Erythroblast (primary cell): Measurements from ENCODE around the gene C2CD3.

Experiments
- GATA1 ChIP-seq: IDR thresholded peaks from 2 replicates; pipeline ENCODE4 v1.6.1; 2011; ENCODE audit warnings: low read depth, mild to moderate bottlenecking, control low read depth, low read length, moderate library complexity
- POLR2A ChIP-seq: IDR thresholded peaks from 2 replicates; pipeline ENCODE4 v1.6.1; 2011; ENCODE audit warnings: mild to moderate bottlenecking, low read length

DNA sequence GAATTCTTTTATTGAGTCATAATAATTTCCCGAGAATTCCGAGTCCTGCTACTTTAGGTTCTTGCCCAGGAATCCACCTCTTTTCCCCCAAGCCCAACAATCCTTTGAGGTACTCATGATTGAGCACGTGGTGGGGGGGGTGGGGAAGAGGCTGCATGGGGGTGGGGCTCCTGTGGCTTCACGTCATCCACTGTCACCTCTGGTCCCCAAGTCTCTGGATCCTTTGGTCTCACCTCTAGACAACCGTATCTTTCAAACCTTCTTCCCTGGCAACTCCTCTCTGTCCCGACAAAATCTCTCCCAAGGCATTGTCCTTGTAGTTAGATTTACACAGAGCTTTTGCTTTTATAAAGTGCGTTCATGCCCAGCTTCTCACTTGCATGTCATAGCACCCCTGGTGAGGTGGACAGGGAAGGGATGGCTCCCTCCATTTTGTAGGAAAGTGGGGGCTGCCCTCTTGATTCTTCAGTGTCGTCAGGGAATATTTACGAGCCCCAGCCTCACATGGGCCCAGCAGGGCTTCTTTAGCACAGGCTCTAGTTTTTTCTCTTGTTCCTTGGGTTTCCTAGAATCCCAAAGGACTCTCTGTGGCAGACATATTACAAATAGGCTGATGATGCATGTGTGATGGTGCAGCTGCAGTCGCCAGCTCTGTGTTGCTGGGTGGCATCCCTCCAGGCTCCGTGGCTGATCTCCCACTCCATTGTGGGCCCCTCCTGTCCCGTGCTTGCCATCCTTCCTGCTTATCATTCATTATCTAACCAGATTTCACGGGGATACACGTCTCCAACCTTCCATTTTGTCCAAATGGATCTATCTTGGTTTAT, 170.3 kb downstream of the C2CD3 start:
- TF ChIP-seq POLR2A = no peak
- no peak for TF ChIP-seq GATA1
